Ectodermal cell (in vitro differentiated cells): Measurements from ENCODE around the gene TBC1D14.

Source experiments
- H3K27ac ChIP-seq: 2 replicates; pipeline ENCODE4 v1.7.0; 2013; ENCODE audit warnings: mild to moderate bottlenecking, low read depth, low read length; ENCODE audit not compliant: insufficient read depth, poor library complexity, severe bottlenecking
- H3K27me3 ChIP-seq: 2 replicates; pipeline ENCODE4 v1.7.0; 2013; ENCODE audit warnings: mild to moderate bottlenecking, low read length; ENCODE audit not compliant: insufficient read depth, control insufficient read depth, poor library complexity, severe bottlenecking
- H3K36me3 ChIP-seq: one replicate; pipeline ENCODE4 v1.7.0; 2013; ENCODE audit warnings: low read length; ENCODE audit not compliant: control insufficient read depth, insufficient read depth
- H3K4me1 ChIP-seq: one replicate; pipeline ENCODE4 v1.7.0; 2013; ENCODE audit warnings: low read length; ENCODE audit not compliant: control insufficient read depth, insufficient read depth
- H3K4me3 ChIP-seq: 2 replicates; pipeline ENCODE4 v1.7.0; 2013; ENCODE audit warnings: low read depth, low read length, control low read depth; ENCODE audit not compliant: insufficient read depth
- H3K9me3 ChIP-seq: 2 replicates; pipeline ENCODE4 v1.7.0; 2013; ENCODE audit warnings: mild to moderate bottlenecking, low read length, moderate library complexity; ENCODE audit not compliant: control insufficient read depth
- WGBS, 2 experiments: methylation state at CpG; one replicate each; pipeline ENCODE4 v1.1.7; 2013; ENCODE audit warnings: missing lambda C conversion rate in 2 of 2; 5-methylcytosine and 5-hydroxymethylcytosine counted together

TBC1D14 gene

GRCh38 chr4:6999172-7000086 lies 89.8 kb downstream of the TBC1D14 start:
- 96 to 97% methylated on average over 14 of the region's 14 CpGs for WGBS, 2 experiments
- H3K27me3 ChIP-seq = no peaks in the 10 kb centered on the region
- no peak overlapping the region for H3K27ac ChIP-seq
- H3K36me3 ChIP-seq = peaks cover 52% of the 10 kb centered on the region
- peaks cover 4% of the 10 kb centered on the region for H3K4me1 ChIP-seq
- no peaks in the 10 kb centered on the region for H3K9me3 ChIP-seq
- H3K4me3 ChIP-seq = no peak overlapping the region

GRCh38 chr4:7000421-7001176 lies 91.0 kb downstream of the TBC1D14 start:
- H3K27ac ChIP-seq = no peak overlapping the region
- peaks cover 4% of the 10 kb centered on the region for H3K4me1 ChIP-seq
- no peaks in the 10 kb centered on the region for H3K9me3 ChIP-seq
- 96 to 98% methylated on average over 18 of the region's 18 CpGs for WGBS, 2 experiments
- H3K27me3 ChIP-seq = no peaks in the 10 kb centered on the region
- peaks cover 44% of the 10 kb centered on the region for H3K36me3 ChIP-seq
- no peak overlapping the region for H3K4me3 ChIP-seq

DNA sequence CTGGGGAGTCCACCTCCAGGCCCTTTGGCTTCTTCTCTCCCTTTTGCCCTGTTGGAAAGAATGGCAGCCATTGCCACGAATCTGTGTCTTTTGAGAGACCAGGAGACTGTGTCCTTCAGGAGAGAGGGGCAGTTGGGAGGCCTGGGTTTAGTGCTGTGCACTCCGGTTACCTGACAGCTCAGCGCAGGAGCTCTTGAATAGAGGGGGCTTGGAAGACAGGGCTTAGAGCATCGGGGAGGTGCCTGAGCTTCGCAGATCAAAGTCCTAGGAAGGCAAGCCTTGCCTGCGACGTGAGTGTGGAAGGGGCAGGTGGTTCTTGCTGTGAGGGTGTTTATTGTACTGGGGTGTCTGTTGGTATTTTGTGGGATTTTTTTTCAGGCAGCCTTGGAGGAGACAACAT lies 91.6 kb downstream of the TBC1D14 start:
- peaks cover 4% of the 10 kb centered on the region for H3K4me1 ChIP-seq
- H3K36me3 ChIP-seq = peaks cover 41% of the 10 kb centered on the region
- no peak overlapping the region for H3K27ac ChIP-seq
- H3K27me3 ChIP-seq = no peaks in the 10 kb centered on the region
- no peak overlapping the region for H3K4me3 ChIP-seq
- 95 to 96% methylated on average over 7 of the region's 7 CpGs for WGBS, 2 experiments
- no peaks in the 10 kb centered on the region for H3K9me3 ChIP-seq

- 93 to 94% methylated on average over 7 of the region's 7 CpGs for WGBS, 2 experiments
Measured at GRCh38 chr4:7002336-7002735, 92.7 kb downstream of the TBC1D14 start.

DNA sequence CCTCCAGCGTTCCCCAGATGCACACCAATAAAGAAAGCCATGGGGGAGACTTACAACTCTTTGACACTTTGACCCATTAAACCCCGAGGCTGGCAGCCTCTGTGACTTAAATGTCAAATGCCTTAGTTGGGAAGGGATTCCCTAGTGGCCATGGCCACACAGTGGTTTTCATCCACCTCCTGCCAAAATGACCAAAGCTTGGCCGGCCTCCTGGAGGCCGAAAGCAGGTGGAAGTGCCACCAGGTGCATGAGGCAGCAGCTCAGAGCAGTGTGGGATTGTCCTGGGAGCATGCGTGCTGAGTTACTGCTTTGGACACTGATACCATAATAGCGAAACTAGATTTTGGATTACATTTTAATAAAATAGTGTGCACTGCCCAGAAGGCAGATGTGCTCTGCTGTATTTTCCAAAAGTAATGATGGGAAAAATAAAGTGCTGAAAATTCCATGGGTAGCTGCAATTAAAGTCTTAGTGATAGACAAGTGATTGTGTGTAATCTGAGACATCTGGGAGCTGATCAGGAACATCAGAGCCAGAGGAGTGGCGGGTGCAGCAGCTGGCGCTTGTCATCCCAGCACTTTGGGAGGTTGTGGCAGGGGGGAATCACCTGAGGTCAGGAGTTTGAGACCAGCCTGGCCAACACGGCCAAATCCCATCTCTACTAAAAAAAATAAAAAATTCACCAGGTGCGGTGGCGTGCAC lies 93.7 kb downstream of the TBC1D14 start:
- no peaks in the 10 kb centered on the region for H3K9me3 ChIP-seq
- no peak overlapping the region for H3K4me3 ChIP-seq
- H3K27ac ChIP-seq = no peak overlapping the region
- H3K36me3 ChIP-seq = peaks cover 32% of the 10 kb centered on the region
- H3K27me3 ChIP-seq = no peaks in the 10 kb centered on the region
- WGBS, 2 experiments = 91 to 92% methylated on average over 11 of the region's 11 CpGs
- H3K4me1 ChIP-seq = peaks cover 14% of the 10 kb centered on the region

More at GRCh38 chr4:7002336-7002735, 92.7 kb downstream of the TBC1D14 start:
- Histone ChIP-seq H3K27ac (no peak overlapping the region), H3K36me3 (peaks cover 32% of the 10 kb centered on the region), H3K4me1 (peaks cover 5% of the 10 kb centered on the region), H3K4me3 (no peak overlapping the region), H3K9me3 (no peaks in the 10 kb centered on the region), H3K27me3 (no peaks in the 10 kb centered on the region)

DNA sequence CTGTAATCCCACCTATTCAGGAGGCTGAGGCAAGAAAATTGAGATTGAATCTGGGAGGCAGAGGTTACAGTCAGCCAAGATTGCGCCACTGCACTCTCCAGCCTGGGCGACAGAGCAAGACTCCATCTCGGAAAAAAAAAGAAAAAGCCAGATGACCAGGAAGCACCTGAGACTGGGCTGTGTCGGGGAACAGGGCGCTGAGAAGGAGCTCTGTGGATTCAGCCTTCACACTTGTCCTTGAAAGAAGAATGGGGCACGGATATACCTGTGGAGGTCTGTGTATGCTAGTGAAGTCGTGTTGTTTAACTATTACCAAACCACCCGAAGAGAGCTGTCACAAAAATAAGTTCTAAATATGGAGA lies 94.2 kb downstream of the TBC1D14 start:
- Histone ChIP-seq H3K27me3 (no peaks in the 10 kb centered on the region), H3K4me3 (no peak overlapping the region), H3K9me3 (no peaks in the 10 kb centered on the region), H3K27ac (no peak overlapping the region), H3K4me1 (peaks cover 14% of the 10 kb centered on the region), H3K36me3 (peaks cover 29% of the 10 kb centered on the region)
- WGBS, 2 experiments = 94 to 95% methylated on average over 8 of the region's 8 CpGs

DNA sequence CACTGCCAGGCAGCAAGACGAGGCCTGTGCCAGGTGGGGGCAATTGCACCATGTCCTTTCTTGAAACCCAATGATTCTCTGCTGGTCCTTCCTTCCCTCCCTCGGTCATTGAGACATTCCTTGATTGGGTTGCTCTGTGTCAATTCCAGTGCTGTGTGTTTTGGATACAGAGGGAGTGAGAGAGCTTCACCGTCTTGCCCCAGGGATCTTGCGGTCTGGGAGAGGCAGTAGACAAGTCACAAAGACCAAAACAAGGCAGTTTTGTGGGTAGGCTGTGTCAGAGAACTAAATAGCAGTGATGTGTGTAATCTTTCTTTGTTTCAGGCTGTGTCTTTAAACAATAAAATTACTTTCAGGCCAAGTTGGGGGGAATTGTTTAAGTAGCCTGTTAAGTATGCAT lies 94.7 kb downstream of the TBC1D14 start:
- Histone ChIP-seq H3K27me3 (no peaks in the 10 kb centered on the region), H3K4me1 (peaks cover 14% of the 10 kb centered on the region), H3K9me3 (no peaks in the 10 kb centered on the region), H3K4me3 (no peak overlapping the region), H3K36me3 (peaks cover 28% of the 10 kb centered on the region), H3K27ac (no peak overlapping the region)
- 89 to 96% methylated on average over 4 of the region's 4 CpGs for WGBS, 2 experiments

DNA sequence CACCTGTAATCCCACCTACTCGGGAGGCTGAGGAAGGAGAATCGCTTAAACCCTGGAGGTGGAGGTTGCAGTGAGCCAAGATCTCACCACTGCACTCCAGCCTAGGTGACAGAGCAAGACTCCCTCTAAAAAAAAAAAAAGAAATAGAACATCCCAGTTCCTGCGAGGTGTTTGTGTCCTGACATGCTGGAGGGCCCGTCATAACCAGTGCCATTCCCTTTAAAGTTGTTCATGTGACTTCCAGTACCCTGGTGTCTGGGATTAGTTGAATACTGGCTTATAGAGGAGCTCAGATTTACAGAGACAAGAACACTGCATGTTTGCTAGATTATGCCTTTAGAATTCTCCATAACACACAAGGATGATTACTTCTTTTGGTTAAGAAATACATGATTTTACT lies 95.9 kb downstream of the TBC1D14 start:
- Histone ChIP-seq H3K27ac (no peak overlapping the region), H3K4me1 (peaks cover 14% of the 10 kb centered on the region), H3K27me3 (no peaks in the 10 kb centered on the region), H3K9me3 (no peaks in the 10 kb centered on the region), H3K4me3 (no peak overlapping the region), H3K36me3 (peaks cover 19% of the 10 kb centered on the region)
- WGBS, 2 experiments = 93 to 97% methylated on average over 4 of the region's 4 CpGs

- peaks cover 20% of the 10 kb centered on the region for H3K36me3 ChIP-seq
- H3K27ac ChIP-seq = no peak overlapping the region
- no peak overlapping the region for H3K4me3 ChIP-seq
Measured at GRCh38 chr4:7006411-7006810, 96.8 kb downstream of the TBC1D14 start.

More at GRCh38 chr4:7006411-7006810, 96.8 kb downstream of the TBC1D14 start:
- no peaks in the 10 kb centered on the region for H3K9me3 ChIP-seq
- peaks cover 14% of the 10 kb centered on the region for H3K4me1 ChIP-seq
- WGBS, 2 experiments = 89 to 93% methylated on average over 3 of the region's 3 CpGs
- H3K27me3 ChIP-seq = no peaks in the 10 kb centered on the region
